ENCODE results near the gene LRRC37B.
A peak's percentile ranks its signal among the peaks of the same experiment; 100 is the strongest.
"Not testable (repeated sequence)": the region's sequence is repeated elsewhere in the genome, so short reads cannot be mapped to it uniquely, and the experiment has no call there.

LRRC37B gene

GRCh38 chr17:32042266-32042665 lies 35.1 kb downstream of the LRRC37B start:
- not testable (repeated sequence) for DNase-seq

DNA sequence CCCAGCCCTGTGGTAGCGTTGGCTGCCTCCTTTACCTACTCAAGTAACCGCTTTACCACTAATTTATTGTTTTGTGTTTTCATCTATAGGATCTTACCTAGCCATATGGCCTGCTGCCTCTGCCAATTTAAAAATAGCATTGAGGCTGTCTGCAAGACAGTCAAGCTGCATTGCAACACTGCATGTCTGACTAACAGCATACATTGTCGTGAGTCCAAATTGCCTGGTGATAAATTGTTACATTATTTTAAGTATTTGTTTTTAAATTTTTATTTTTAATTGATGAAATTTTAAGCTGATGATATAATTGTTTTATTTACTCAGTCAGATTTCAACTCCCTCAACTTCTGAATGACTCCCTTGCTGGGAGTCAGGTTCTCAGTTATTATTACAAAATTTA lies 38.4 kb downstream of the LRRC37B start:
- not testable (repeated sequence) for DNase-seq

- not testable (repeated sequence) for DNase-seq
These were observed 40.5 kb downstream of the LRRC37B start for GRCh38 chr17:32047663-32048062.

- not testable (repeated sequence) for DNase-seq
These were observed 47.8 kb downstream of the LRRC37B start for GRCh38 chr17:32054985-32055384.

DNA sequence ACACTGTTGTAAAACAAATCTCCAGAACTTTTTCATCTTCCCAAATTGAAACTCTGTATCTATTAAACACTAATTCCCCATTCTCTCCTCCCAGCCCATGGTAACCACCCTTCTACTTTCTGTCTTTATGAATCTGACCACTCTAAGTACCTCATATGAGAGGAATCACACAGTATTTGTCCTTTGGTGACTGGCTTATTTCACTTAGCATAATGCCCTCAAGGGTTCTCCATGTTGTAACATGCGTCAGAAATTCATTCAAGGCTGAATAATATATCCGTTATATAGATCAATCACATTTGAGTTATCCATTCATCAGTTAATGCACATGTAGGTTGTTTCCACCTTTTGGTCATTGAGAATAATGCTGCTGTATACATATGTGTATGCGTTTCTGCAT lies 48.2 kb downstream of the LRRC37B start:
- DNase-seq = not testable (repeated sequence)

- DNase-seq = not testable (repeated sequence)
These were observed 49.3 kb downstream of the LRRC37B start for GRCh38 chr17:32056500-32056899.

DNA sequence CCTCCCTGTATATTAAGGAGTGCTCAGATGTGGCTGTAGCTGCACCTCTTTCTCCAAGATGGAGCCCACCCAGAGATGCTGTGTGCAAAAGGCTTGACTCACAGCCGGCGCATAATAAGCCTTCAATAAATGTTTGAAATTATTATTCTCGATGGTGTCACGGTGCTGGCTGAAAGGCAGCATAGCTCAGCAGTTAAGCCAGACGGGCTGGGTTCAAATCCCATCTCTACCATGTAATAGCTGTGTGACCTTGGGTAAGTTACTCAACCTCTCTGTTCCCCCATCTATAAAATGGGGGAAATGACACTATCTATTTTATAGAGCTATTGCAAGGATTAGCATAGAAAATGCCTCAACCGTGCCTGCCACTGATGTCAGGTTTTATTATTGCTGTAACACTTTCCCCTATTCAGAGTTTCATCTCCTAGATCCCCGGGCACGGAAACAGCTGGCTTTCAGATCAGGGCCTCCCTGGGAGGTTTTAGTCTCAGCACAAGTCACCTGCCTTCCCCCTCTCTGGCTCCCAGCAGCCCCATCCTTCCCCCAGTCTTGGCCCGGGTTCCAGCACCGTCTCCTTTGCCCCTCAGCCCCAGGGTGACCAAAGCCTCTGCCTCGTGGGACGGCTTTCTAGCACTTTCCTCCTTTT lies 50.4 kb downstream of the LRRC37B start:
- DNase-seq = not testable (repeated sequence)

- not testable (repeated sequence) for DNase-seq
These were observed 53.5 kb downstream of the LRRC37B start for GRCh38 chr17:32060695-32061094.

- DNase-seq = not testable (repeated sequence)
These were observed 54.7 kb downstream of the LRRC37B start for GRCh38 chr17:32061840-32062239.

- DNase-seq = not testable (repeated sequence)
These were observed 56.9 kb downstream of the LRRC37B start for GRCh38 chr17:32064091-32064490.

DNA sequence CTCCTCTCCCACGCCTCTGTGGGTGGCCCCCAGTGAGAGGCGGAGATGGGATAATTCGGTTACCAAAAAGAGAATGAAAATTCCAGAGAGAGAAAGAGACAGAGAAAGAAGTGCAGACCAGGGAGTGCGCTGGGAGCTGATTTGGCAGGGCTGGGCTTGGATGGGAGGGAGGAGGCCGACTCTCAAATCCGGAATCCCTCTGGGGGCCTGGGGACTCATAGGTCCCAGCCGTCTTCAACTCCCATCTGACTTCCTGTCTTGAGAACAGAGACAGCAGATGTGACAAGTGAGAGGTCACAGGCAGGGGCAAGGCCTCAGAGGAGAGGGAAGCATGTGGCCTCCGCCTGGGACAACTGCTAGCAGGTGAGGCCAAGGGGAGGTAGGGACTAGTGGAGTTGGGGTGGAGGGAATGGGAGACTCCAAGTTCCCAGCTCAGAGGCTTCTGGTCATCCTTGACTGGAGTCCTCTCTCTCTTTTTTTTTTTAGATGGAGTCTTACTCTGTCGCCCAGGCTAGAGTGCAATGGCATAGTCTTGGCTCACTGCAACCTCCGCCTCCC lies 59.0 kb downstream of the LRRC37B start:
- not testable (repeated sequence) for DNase-seq

- DNase-seq = not testable (repeated sequence)
These were observed 59.9 kb downstream of the LRRC37B start for GRCh38 chr17:32066863-32067642.

DNA sequence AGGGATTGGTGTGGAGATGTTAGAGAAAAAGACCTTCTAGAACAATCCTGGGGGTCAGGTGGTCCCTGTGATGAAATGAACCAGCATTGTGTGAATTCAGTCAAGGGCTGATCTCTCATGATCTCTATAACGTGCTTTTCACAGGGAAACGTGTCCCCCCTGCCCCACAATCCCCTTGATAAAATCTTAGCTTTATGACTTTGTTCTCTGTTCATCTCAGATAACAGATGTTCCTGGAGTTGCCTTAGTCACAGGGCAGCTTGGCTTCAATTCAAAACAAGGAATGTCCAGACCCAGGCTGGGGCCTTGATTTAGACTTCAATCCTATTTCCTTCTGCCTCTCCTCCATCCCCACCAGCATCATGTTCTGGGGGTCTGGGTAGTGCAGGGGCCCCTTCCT lies 61.9 kb downstream of the LRRC37B start:
- not testable (repeated sequence) for DNase-seq

DNA sequence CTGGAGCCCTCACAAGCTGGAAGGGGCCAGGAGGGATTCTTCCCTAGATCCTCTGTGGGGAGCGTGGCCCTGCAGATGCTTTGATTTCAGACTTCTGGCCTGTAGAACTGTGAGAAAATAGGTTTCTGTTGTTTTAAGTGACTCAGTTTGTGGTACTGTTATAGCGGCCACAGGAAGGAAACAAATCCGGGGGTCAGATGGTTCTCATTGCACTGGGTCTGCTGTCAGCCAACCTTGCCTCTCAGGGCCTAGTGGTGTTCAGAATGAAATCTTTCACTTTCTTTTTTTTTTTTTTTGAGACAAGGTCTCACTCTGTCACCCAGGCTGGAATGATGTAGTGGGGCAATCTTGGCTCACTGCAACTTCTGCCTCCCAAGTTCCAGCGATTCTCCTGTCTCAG lies 64.8 kb downstream of the LRRC37B start:
- not testable (repeated sequence) for DNase-seq

- DNase-seq = not testable (repeated sequence)
These were observed 65.9 kb downstream of the LRRC37B start for GRCh38 chr17:32073131-32073530.

DNA sequence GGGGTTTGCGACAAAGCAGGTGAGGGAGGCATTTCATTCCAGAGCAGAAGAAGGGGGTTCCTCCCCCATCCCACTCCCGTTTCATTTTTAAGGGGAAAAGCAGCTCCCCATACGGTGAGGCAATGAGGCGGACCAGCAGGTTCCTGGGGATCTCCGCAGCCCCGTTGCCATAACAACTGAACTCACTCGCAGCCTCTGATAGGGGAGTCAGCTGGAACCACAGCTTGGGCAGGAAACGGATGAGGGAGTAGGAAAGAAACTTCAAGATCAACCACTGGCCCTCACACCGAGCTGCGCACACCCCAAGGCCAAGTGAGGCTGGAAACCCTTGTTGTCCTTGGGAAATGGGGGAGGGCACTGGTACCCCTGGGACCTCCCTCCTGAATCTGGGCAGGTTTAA lies 72.6 kb downstream of the LRRC37B start:
- DNase-seq = not testable (repeated sequence)

- not testable (repeated sequence) for DNase-seq
These were observed 76.4 kb downstream of the LRRC37B start for GRCh38 chr17:32083550-32083979.

GRCh38 chr17:32084003-32084941 lies 77.1 kb downstream of the LRRC37B start:
- DNase-seq = peak; percentile 34

DNA sequence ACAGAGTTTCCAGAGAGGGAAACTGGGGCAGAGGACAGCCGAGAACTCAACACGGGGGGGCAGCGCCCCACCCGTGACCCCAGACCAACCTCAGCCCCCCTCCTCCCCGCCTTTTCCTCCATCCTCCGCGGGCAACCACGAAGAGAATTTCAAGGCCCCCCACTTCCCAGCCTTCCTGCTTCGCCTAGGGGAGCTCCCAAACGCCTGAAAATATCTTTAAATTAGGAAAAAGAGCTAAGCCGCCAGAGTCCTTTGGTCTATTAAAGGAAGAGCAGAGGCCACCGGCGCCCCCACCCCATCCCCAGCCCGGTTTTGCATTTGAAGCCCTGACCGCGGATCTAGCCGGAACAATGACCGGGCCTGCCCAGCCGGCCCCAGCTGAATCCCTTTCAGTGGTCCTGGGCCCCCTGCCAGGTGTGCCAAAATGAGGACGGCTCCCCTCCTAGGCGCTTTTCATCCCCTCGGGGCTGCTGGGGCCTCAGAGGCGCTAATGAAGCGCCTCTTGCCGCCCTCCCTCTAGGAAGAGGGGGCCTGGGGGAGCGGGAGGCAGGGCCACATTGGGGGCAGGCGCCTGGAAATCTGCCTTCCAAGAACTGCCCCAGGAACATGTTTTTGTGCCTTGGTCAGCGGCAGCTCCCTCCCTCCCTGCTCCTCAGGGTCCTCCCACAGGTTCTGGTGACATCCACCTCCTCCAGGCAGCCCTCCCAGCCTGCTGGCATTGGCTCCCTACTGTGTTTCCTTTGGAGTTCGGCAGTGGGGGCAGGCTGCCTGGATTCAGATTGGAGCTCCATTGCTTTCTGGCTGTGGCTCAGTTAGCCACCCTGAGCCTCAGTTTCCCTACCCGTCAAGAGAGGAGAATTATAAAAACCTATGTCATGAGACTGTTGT lies 78.0 kb downstream of the LRRC37B start:
- not testable (repeated sequence) for DNase-seq

DNA sequence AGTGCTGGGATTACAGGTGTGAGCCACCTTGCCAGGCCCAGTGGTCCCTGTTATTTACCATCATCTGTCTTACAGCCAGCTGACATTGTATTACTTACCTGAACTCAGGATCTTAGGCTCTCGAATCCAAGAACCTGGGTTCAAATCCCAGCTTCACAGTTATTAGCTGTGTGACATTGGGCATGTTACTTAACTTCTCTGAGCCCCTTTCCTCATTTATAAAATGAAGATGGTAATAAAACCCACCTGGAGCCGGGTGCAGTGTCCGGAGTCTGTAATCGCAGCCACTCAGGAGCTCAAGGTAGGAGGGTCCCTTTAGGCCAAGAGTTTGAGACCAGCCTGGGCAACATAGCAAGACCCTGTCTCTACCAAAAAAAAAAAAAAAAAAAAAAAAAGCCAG lies 79.7 kb downstream of the LRRC37B start:
- not testable (repeated sequence) for DNase-seq

- not testable (repeated sequence) for DNase-seq
These were observed 84.9 kb downstream of the LRRC37B start for GRCh38 chr17:32092062-32092461.

DNA sequence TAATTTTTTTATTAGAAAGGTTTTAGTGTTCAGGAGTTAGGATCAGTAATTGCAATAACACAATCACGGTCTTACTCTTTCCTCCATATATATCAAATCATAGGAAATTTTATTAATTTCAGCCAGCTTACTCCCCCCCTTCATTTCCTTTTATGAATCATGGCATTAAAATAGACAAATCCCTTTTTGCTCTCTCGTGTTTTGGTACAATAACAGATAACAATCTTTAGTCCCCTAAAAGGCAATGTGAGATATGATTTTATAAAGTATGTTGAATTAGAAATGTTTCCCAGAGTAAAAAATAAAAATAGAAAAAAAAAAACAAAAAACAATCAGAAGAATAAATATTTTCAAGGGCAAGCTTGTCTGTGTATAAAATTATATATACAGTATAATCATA lies 92.5 kb downstream of the LRRC37B start:
- no peak for DNase-seq

All from NCI-H1417 treated with DMSO at 0.1 percent for 48 hours (cell line).